Nephron (organoid): ENCODE results near the gene GLIS1.

Source experiments
- H3K27ac Mint-ChIP-seq, 3 experiments: 2 replicates each; pipeline ENCODE4 v1.8.0; 2020; ENCODE audit warnings: mixed read lengths in 3 of 3, mild to moderate bottlenecking in 2 of 3, moderate library complexity in 1 of 3
- H3K27me3 Mint-ChIP-seq: 2 replicates; pipeline ENCODE4 v1.8.0; 2021; ENCODE audit warnings: low read depth, mild to moderate bottlenecking, moderate library complexity, mixed read lengths
- H3K36me3 Mint-ChIP-seq: 2 replicates; pipeline ENCODE4 v1.8.0; 2020; ENCODE audit warnings: low read depth, mixed read lengths
- H3K4me1 Mint-ChIP-seq: 2 replicates; pipeline ENCODE4 v1.8.0; 2020; ENCODE audit warnings: mixed read lengths
- H3K4me3 Mint-ChIP-seq, 3 experiments: 2 replicates each; pipeline ENCODE4 v1.8.0; 2020; ENCODE audit warnings: mild to moderate bottlenecking in 3 of 3, mixed read lengths in 3 of 3, moderate library complexity in 2 of 3
- H3K9me3 Mint-ChIP-seq: 2 replicates; pipeline ENCODE4 v1.8.0; 2020; ENCODE audit warnings: mixed read lengths
- TF ChIP-seq, protein P1 (sequence below), 3 experiments: fragments of 200-600 bp; sonication (generic); IDR thresholded peaks; one replicate each; pipeline ENCODE4 v1.5.0; 2021; ENCODE audit warnings: antibody characterized with exemption in 3 of 3; ENCODE audit not compliant: unreplicated experiment in 3 of 3

Gene GLIS1

DNA sequence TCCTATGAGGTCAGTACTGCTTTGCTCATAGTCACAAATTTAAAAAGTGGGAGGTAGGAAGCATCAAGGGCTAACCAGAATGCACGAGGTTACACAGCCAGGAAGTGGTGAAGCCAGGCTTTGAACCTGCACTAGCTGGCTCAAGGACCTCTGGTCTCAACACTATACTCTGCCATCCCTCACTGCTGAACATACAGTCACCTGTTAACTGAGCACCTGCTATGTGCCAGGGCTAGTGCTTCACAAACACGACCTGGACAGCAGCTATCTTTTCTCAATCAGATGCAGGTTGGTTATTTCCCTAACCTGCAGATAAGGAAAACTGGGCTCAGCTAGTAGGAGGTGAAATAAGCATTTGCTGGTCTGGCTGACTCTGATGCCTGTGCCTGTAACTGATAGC is 73.0 kb downstream of the GLIS1 start:
- peaks cover 11% of the 10 kb centered on the region for H3K4me1 Mint-ChIP-seq
- no peaks in the 10 kb centered on the region for H3K9me3 Mint-ChIP-seq
- H3K4me3 Mint-ChIP-seq, result no peak overlapping the region
- H3K36me3 Mint-ChIP-seq, result no peaks in the 10 kb centered on the region
- no peak overlapping the region for H3K27ac Mint-ChIP-seq
- peaks cover 33% of the 10 kb centered on the region for H3K27me3 Mint-ChIP-seq
- TF ChIP-seq, protein P1, sequence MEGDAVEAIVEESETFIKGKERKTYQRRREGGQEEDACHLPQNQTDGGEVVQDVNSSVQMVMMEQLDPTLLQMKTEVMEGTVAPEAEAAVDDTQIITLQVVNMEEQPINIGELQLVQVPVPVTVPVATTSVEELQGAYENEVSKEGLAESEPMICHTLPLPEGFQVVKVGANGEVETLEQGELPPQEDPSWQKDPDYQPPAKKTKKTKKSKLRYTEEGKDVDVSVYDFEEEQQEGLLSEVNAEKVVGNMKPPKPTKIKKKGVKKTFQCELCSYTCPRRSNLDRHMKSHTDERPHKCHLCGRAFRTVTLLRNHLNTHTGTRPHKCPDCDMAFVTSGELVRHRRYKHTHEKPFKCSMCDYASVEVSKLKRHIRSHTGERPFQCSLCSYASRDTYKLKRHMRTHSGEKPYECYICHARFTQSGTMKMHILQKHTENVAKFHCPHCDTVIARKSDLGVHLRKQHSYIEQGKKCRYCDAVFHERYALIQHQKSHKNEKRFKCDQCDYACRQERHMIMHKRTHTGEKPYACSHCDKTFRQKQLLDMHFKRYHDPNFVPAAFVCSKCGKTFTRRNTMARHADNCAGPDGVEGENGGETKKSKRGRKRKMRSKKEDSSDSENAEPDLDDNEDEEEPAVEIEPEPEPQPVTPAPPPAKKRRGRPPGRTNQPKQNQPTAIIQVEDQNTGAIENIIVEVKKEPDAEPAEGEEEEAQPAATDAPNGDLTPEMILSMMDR (IDR thresholded peaks at IDR 0.05; ENCODE audit: unreplicated experiment in 3 of 3), result no peak

- no peaks in the 10 kb centered on the region for H3K4me1 Mint-ChIP-seq
- no peak overlapping the region for H3K27ac Mint-ChIP-seq
- peaks cover 31% of the 10 kb centered on the region for H3K27me3 Mint-ChIP-seq
- no peaks in the 10 kb centered on the region for H3K9me3 Mint-ChIP-seq
- no peak overlapping the region for H3K4me3 Mint-ChIP-seq
- TF ChIP-seq, protein P1 (IDR thresholded peaks at IDR 0.05; ENCODE audit: unreplicated experiment in 3 of 3), result no peak
- no peaks in the 10 kb centered on the region for H3K36me3 Mint-ChIP-seq
These were observed 75.2 kb downstream of the GLIS1 start for GRCh38 chr1:53663529-53664300.

- Mint-ChIP-seq H3K9me3 (no peaks in the 10 kb centered on the region), H3K4me1 (no peaks in the 10 kb centered on the region), H3K36me3 (no peaks in the 10 kb centered on the region), H3K27ac (no peak overlapping the region), H3K27me3 (peaks cover 30% of the 10 kb centered on the region), H3K4me3 (no peak overlapping the region)
- TF ChIP-seq, protein P1 (IDR thresholded peaks at IDR 0.05; ENCODE audit: unreplicated experiment in 3 of 3), result no peak
These were observed 76.0 kb downstream of the GLIS1 start for GRCh38 chr1:53662951-53663350.

DNA sequence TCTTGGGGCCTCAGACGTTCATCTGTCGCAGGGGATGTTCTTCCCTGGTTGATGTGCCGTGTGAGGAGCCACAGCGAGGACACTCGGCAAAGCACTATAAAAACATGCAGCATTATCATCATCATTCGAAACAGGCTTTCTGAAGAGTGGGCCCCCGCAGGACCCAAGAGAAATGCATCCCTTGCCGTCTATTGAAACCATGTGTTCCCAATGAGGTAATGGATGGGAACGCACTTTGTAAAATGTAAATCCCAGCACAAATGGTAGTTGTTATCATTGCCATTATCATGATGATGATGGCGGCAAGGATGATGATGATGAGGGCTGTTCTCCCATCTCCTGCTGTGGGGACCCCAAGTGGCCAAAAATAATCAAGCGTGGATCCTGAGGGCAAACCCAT is 76.8 kb downstream of the GLIS1 start:
- H3K4me1 Mint-ChIP-seq, result no peaks in the 10 kb centered on the region
- H3K27ac Mint-ChIP-seq, result no peak overlapping the region
- TF ChIP-seq, protein P1 (IDR thresholded peaks at IDR 0.05; ENCODE audit: unreplicated experiment in 3 of 3), result no peak
- H3K9me3 Mint-ChIP-seq, result no peaks in the 10 kb centered on the region
- H3K27me3 Mint-ChIP-seq, result peaks cover 27% of the 10 kb centered on the region
- no peaks in the 10 kb centered on the region for H3K36me3 Mint-ChIP-seq
- H3K4me3 Mint-ChIP-seq, result no peak overlapping the region

DNA sequence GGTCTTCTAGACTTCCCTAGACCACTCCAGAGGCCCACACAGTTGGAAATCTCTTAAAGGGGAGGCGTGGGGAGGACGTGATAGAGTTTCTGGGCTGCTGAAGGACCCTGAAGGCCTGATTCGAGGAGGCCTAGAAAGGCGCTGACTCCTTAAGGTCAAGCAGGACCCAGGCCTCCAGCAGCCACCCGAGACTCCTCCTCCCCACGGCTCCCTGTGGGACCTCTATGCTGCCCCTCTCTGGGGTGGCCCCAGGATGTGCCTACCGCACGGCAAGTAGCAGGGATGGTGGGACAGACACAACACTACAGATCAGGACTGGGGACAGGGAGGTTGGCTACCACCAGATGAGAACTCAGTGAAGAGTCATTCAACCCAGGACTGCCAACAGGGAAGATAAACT is 77.5 kb downstream of the GLIS1 start:
- Mint-ChIP-seq H3K27ac (no peak overlapping the region), H3K36me3 (no peaks in the 10 kb centered on the region), H3K9me3 (no peaks in the 10 kb centered on the region), H3K4me1 (peaks cover 2% of the 10 kb centered on the region), H3K27me3 (peaks cover 29% of the 10 kb centered on the region), H3K4me3 (no peak overlapping the region)
- TF ChIP-seq, protein P1 (IDR thresholded peaks at IDR 0.05; ENCODE audit: unreplicated experiment in 3 of 3), result no peak

DNA sequence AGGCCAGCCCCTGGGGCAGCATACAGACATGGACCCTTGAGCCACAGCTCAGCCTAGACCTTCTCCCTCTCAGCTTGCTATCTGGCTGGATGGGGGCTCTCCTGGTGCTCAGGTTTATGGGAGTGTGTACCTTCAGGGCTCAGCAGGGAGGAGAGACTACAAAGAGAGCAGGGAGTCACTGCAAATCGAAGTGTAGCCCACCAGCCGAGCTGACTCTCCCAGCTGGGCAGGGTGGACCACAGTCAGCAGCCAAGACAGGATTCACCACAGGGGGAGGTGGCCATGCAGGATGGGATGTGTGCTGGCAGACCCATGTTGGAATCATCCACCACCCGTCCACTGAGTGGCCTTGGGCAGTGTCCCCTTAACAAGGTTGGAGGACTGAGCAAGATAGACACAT is 78.3 kb downstream of the GLIS1 start:
- Mint-ChIP-seq H3K27me3 (peaks cover 28% of the 10 kb centered on the region), H3K9me3 (no peaks in the 10 kb centered on the region), H3K4me1 (peaks cover 5% of the 10 kb centered on the region), H3K27ac (no peak overlapping the region), H3K4me3 (no peak overlapping the region), H3K36me3 (no peaks in the 10 kb centered on the region)
- TF ChIP-seq, protein P1 (IDR thresholded peaks at IDR 0.05; ENCODE audit: unreplicated experiment in 3 of 3), result no peak
